Measurements from ENCODE around the gene KIF11. TPM values are rescaled to one million over a fixed set of nuclear protein-coding genes. Genes with fewer than 3 reads are reported as not detected.

Gene KIF11
- total RNA-seq, 4 donors from 2014 or later: 7.4 to 21.5 (median 14.4) TPM

GRCh38 chr10:92689663-92690210 lies 96.8 kb downstream of the KIF11 start, which contains the start of gene HHEX:
TSS of gene HHEX (plus strand) at chr10:92689955. CDS start at chr10:92689987, 32 bp downstream.
- Histone ChIP-seq H3K27me3 (peaks cover 0 to 65% (median 2%) of the 10 kb centered on the region in 4 donors), H3K4me3 (peak within 1 kb of the TSS; percentile 59 to 75 (median 68)), H3K36me3 (no peaks in the 10 kb centered on the region), H3K27ac (peak within 1 kb of the TSS; percentile 72 to 90 (median 83)), H3K4me1 (peaks cover 2 to 57% (median 5%) of the 10 kb centered on the region in 3 donors), H3K9me3 (no peaks in the 10 kb centered on the region)
- TF ChIP-seq POLR2A (IDR thresholded peaks at IDR 0.05): peak in 2 of 4 donors; percentile 79 to 83
- TF ChIP-seq CTCF (IDR thresholded peaks at IDR 0.05): peak in 2 of 6 experiments; percentile 8 to 9
- WGBS, 2 donors: no CpG with 5 or more reads among the region's 79 CpGs
- intact Hi-C loops (cut with DNase I): loop anchor here (10.0 kb wide), 1 partner anchor 145 kb away; no protein-coding TSS in a partner anchor
- no peak for DNase-seq

GRCh38 chr10:92690211-92690914 lies 97.4 kb downstream of the KIF11 start:
- DNase-seq: no peak
- no peaks in the 10 kb centered on the region for H3K36me3 ChIP-seq
- H3K4me1 ChIP-seq: peaks cover 2 to 57% (median 5%) of the 10 kb centered on the region in 3 donors
- 13 to 41% methylated on average over 5 to 10 of the region's 73 CpGs for WGBS, 2 donors
- H3K4me3 ChIP-seq: peak overlapping the region; percentile 59 to 75 (median 68)
- H3K9me3 ChIP-seq: no peaks in the 10 kb centered on the region
- intact Hi-C loops (cut with DNase I): loop anchor here (10.0 kb wide), 1 partner anchor 144 kb away; no protein-coding TSS in a partner anchor
- peak overlapping the region; percentile 72 to 90 (median 83) for H3K27ac ChIP-seq
- peaks cover 0 to 71% (median 2%) of the 10 kb centered on the region in 4 donors for H3K27me3 ChIP-seq
- TF ChIP-seq CTCF (IDR thresholded peaks at IDR 0.05) (no peak), POLR2A (IDR thresholded peaks at IDR 0.05) (peak in 1 of 4 donors; percentile 4)

DNA sequence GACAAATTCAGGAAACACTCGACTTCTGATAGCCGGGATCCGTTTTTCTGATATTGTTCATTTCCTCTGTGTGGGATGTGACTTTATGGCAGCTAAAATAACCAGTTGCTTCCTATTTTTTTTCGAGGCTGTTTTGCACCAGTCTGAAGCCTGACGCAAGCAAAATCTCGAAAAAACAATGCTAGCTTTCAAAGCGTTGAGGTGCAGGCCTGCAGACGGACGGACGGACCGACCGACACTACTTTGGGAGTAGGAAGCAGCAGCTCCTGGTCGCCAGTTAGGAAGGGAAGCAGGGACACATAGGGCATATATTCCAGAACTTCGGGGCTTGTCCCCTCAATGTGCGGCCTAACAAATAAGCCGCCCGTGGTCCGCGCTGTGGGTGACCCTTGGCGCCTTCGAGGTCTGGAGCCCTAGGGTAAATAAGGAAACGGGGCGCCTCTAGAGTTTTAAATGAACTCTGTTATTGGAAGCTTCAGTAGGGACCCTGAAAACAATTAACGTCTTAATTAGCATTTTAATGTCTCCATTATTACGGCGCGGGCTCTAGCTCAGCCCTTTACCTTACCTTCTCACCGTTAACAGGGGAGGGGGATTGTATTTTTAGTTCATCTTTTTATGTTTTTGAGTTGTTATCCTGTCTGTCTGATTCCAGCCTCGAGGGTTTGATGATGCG lies 98.1 kb downstream of the KIF11 start:
- Histone ChIP-seq H3K27me3 (peaks cover 0 to 78% (median 2%) of the 10 kb centered on the region in 4 donors), H3K36me3 (no peaks in the 10 kb centered on the region), H3K27ac (peak overlapping the region; percentile 72 to 90 (median 83)), H3K4me3 (peak overlapping the region; percentile 4 to 75 (median 68)), H3K4me1 (peaks cover 2 to 63% (median 5%) of the 10 kb centered on the region in 3 donors), H3K9me3 (no peaks in the 10 kb centered on the region)
- TF ChIP-seq POLR2A (IDR thresholded peaks at IDR 0.05) (peak in 1 of 4 donors; percentile 3), CTCF (IDR thresholded peaks at IDR 0.05) (no peak)
- intact Hi-C loops (cut with DNase I): loop anchor here (10.0 kb wide), 1 partner anchor 144 kb away; no protein-coding TSS in a partner anchor
- 51 to 65% methylated on average over 29 to 30 of the region's 30 CpGs for WGBS, 2 donors
- DNase-seq: no peak

DNA sequence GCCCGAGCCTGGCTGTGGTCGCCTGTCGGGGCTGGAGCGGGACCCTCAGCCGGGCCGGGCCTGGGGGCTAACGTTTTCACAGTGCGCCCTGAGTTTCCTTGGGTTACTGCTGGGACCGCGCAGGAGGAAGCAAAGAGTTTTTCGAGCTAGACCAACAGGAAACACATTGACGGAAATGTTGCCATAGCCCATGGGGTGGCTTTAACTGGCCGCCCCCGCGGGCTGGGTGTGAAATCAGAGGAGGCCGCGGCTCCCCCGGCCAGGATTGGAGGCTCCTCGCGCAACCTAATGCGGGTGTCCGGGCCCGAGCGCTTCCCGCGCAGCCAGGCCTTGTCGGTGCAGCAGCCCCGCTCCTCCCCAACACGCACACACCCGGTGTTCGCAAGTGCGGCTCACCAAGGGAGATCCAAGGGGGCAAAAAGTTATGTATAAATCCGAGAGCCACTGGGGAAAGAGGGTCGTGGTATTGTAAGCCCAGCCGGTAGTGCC lies 98.7 kb downstream of the KIF11 start:
- DNase-seq: peak; percentile 16
- no peak for TF ChIP-seq CTCF (IDR thresholded peaks at IDR 0.05)
- peak in 1 of 4 donors; percentile 40 for TF ChIP-seq POLR2A (IDR thresholded peaks at IDR 0.05)
- H3K4me1 ChIP-seq: peaks cover 2 to 66% (median 5%) of the 10 kb centered on the region in 3 donors
- peak overlapping the region; percentile 42 to 89 (median 74) for H3K27ac ChIP-seq
- peak overlapping the region; percentile 4 to 75 (median 68) for H3K4me3 ChIP-seq
- WGBS, 2 donors: 31 to 66% methylated on average over 6 to 11 of the region's 35 CpGs
- H3K36me3 ChIP-seq: no peaks in the 10 kb centered on the region
- H3K9me3 ChIP-seq: no peaks in the 10 kb centered on the region
- intact Hi-C loops (cut with DNase I): loop anchor here (10.0 kb wide), 1 partner anchor 143 kb away; no protein-coding TSS in a partner anchor
- peaks cover 0 to 84% (median 2%) of the 10 kb centered on the region in 4 donors for H3K27me3 ChIP-seq
